IPS DF 4.7 (cell line): Measurements from ENCODE around the gene ULK4.
A peak's percentile ranks its signal among the peaks of the same experiment; 100 is the strongest.
"Not testable (repeated sequence)": the region's sequence is repeated elsewhere in the genome, so short reads cannot be mapped to it uniquely, and the experiment has no call there.

ENCODE experiments used
- DNase-seq: peaks from one replicate; pipeline ENCODE4 v3.0.0-alpha.2; 2013; ENCODE audit warnings: low spot score; ENCODE audit errors: extremely low read depth

The ULK4 gene

DNA sequence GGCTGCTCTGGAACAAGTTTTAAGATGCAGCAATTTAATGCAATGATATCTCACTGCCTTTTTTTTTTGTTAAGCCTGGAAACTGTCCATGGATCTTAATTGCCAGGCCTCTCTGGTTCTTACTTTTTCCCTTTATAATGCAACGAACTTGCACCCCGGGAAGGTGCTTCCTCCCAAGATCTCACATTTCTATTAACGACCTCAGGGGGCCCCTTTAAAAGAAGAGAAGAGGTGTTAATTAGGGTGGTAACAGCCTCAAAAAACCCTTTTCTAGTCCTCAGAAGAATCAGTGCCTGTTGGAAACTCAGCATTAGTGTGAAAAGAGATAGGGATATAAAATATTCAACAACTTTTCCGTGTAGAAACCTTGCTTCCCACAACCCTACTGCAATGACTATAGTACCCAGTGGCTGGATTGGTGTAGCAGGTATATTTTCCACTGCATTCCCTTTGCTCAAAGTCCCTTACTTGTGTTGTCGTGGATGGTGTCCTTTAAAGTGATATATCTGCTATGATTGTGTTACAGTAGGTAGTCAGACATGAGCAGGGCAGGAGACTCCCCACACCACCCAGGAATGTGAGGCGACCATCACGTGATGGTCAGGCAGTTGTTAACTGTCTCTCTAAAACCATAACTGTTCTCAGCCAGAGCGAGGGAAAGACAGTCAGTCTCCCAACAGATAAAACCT, 640.8 kb downstream of the ULK4 start:
- no peak for DNase-seq

DNA sequence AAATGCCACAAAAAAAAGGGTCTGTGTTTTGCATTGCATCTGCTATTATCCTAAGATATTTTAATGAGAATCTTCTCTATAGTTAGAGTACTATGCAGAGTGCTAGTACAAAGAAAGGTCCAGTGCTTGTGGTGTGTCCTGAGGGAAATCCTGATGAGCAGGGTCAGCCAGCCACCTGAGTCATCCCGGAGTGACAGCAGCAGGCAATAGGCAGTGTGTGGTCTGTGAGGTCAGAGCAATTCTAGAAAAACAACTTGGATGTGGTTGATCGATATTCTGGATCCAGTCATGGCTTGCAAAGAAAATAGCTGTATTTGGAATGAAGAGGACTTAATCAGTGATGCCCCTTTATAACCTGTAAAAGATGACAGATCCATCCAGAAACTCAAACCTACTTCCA, 643.4 kb downstream of the ULK4 start:
- DNase-seq, result no peak

- DNase-seq, result no peak
These were observed 644.2 kb downstream of the ULK4 start for GRCh38 chr3:41317718-41318117.

- DNase-seq, result no peak
These were observed 644.6 kb downstream of the ULK4 start for GRCh38 chr3:41317298-41317697.

DNA sequence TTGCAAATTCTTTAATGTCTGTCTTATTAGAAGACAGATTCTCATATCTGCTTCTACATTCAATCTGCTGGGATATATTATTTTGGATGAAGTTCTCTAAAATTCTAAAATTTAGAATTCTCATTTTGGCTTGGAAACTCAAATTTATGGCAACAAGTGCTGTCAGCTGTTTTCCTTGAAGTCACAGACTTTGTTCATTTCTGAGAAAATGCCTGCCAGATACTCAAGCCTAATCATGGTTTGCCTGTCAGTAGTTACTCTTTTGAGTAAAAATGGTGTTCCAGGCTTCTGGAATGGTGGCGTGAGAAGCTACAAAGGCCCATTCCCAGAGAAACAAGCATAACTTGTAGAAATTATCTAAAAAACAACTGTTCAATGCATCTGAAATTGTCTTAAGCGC, 646.8 kb downstream of the ULK4 start:
- no peak for DNase-seq

GRCh38 chr3:41308119-41308518, 653.8 kb downstream of the ULK4 start:
- DNase-seq, result no peak

DNA sequence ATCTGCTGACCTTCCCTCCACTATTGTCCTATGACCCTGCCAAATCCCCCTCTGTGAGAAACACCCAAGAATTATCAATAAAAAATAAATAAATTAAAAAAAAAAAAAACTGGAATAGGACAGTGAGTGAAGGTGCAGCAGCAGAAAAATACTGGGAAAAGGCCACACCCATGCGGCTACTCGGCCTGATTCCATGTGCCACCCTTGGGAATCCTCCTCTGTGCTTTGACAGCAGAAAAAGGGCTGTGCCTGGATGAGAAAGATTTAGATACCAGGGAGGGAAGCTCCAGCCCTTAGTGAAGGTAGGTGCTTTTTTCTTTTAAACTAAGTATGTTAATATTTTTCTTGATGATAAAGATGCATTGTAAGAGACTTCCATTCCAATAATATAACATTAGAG, 654.8 kb downstream of the ULK4 start:
- DNase-seq, result no peak

DNA sequence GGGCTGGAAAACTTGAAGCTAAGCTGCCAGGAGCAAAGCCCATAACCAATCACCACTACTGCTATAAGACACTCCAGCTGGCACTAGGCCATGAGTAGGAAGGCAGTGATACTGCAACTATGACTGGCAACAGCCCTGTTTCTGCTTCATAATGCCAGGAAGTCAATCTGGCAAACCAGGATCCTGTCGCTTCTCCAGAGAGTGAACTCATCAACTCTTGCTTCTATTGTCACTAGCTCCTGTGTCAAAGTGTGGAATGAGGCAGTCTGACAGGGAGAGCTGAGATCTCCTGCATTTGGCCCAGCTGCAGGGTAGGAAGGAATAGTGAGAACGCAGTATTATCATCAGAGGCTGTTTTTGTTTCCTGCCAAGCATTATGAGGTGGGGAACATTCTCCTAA, 657.3 kb downstream of the ULK4 start:
- DNase-seq, result no peak

- DNase-seq, result no peak
These were observed 659.6 kb downstream of the ULK4 start for GRCh38 chr3:41302295-41302694.

- no peak for DNase-seq
These were observed 660.4 kb downstream of the ULK4 start for GRCh38 chr3:41301548-41301947.

- no peak for DNase-seq
These were observed 662.9 kb downstream of the ULK4 start for GRCh38 chr3:41299036-41299435.

DNA sequence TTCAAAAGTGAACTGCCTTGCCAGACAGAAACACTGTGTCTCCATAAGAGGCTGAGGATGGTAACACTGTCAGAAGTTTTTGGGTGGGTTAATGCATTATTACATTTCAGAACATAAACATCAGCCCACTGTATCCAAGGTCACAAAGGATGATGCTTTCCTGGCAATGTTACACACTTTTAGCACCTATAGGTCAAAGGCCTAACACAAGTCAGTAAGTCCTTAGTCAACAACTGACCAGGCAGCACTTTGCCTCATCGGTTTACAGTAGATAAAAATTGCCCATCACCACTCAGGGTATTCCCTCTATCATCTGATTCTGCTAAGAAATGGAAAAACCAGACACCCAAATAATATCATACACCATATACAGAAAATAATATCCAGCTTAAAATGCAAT, 664.2 kb downstream of the ULK4 start:
- DNase-seq, result no peak

GRCh38 chr3:41296556-41296955, 665.3 kb downstream of the ULK4 start:
- DNase-seq, result no peak

DNA sequence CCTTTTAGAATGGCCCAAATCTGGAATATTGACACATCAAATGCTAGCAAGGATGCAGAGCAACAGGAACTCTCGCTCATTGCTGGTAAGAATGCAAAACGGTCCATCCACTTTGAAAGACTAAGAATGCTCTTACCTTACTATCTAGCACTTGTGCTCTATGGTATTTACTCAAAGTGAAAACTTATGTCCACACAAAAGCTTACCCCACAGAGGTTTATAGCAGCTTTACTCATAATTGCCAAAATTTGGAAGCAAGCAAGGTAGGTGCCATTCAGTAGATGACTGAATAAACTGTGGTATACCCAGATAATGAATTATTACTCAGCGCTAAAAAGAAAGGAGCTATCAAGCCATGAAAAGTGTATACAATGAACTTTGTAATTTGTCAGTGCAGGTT, 666.2 kb downstream of the ULK4 start:
- DNase-seq, result no peak

DNA sequence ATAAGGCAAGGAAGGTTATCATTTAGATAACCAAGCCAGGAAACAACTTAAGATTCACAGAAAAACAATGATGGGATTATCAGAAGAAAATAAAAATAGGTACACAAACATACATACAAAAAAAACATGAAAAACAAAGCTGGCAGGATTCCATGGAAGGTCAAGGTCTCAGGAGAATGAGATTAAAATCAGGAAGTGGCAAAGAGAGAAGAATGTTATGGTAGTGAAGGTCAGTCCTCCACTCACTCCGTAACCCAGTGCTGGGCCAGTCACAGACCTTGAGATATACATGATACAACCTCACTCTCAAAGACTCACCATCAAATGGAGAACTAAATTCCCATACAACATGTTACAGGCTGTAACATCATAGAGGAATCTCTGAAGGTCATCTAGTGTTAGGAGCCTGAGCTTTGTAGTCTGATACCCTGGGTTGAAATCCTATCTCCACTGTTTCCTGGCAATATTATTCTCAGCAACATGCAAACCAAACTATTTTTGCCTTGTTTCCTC, 668.7 kb downstream of the ULK4 start:
- DNase-seq, result no peak

- no peak for DNase-seq
These were observed 671.2 kb downstream of the ULK4 start for GRCh38 chr3:41290736-41291135.

DNA sequence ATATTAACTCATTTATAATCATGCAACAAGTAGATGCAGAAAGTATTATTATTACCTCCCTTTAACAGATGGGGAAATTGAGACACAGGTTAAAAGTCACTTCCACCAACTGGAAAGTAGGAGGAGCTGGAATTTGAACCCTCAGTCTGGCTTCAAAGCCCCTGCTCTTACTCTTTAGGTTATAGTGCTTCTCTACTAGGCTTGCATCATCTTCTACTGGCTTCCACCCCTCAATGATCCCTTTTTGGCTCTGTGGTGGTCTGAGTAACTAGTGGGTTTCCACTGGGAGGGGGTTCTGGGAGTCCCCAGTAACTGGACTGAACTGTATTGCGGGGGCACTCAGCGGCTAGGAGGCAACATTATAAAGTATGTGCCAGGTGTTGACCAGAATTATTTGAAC, 671.6 kb downstream of the ULK4 start:
- no peak for DNase-seq

DNA sequence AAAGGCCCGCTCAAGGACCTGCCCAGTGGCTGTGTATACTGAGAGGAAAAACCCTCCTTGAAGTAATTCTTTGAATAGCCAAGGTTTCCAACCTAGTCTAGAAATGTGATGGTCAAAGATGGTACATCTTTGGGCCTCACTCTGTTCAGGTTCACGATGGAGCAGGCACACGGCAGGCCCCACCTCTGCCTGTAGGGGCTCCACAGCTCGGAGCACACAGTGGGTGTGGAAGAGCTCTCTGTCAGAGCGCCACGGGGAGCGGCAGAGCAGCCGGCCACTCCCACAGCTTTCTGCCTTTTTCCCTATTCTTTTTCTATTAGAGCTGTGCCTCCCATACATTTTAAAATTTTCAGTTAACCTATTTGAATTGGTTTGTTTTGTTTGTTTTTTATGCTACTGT, 673.1 kb downstream of the ULK4 start:
- DNase-seq, result no peak

- DNase-seq, result no peak
These were observed 675.6 kb downstream of the ULK4 start for GRCh38 chr3:41286305-41286704.

DNA sequence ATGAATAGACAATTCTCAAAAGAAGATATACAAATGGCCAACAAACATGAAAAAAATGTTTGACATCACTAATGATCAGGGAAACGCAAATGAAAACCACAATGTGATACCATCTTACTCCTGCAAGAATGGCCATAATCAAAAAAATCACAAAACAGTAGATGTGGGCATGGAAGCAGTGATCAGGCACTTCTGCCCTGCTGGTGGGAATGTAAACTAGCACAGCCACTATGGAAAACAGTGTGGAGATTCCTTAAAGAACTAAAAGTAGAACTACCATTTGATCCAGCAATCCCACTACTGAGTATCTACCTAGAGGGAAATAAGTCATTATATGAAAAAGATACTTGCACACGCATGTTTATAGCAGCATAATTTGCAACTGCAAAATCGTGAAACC, 677.0 kb downstream of the ULK4 start:
- not testable (repeated sequence) for DNase-seq

GRCh38 chr3:41277790-41278465, 684.0 kb downstream of the ULK4 start:
- DNase-seq, result peak; percentile 22

DNA sequence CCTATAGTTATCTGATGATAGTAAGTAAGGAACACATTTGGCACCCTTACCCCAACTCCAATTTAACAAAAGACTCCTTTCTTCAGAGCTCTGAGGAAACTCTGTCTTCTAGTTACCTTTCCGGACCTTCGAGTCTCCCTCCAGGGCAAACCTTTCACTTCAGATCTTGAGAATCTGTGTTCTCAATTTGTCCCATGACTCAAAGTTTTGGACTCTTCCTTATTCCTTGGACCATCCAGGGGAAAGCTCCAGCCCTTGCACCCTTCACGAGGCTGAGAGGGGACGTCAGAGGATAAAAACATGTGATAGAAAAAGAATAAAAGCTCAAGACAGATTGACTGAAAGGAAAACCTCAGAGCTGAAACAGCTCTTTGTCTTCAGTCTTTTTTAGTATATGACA, 685.7 kb downstream of the ULK4 start:
- DNase-seq, result no peak
